ENCODE measurements around the gene KCNT1.

DNA sequence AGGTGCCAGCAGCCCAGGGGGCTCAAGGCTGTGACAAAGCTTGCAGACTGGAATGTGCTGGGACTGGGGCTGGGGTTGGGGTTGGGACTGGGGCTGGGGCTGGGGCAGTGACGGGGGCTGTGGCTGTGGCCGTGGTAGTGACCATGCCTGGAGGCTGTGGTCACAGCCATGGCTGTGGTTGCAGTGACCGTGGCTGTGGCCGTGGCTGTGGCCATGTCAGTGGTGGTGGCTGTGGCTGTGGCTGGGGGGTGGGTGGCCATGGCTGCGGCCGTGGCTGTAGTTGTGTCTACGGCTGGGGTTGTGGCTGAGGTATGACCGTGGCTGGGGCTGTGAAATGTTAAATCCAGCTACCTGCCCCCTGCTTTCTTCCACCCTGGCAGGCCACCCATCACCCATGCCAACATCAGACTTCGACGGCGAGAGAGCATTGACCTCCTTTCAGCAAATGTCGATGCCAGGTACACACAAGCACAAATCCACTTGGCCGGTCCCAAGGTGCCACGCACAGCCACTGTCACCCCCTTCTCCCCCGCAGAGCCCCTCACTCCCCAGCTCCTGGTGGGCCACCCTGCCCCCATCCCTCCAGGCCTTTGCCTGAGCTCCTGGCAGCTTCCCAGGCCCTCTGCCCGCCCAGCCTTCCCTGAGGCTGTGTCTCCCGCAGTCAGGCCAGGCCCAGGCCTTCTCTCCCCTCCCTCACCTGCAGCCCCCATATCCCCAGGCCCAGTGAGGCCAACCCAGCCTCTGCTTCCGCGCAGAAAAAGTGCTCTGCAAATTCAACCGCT lies 23.6 kb upstream of the KCNT1 start:
- TF ChIP-seq, protein P1, sequence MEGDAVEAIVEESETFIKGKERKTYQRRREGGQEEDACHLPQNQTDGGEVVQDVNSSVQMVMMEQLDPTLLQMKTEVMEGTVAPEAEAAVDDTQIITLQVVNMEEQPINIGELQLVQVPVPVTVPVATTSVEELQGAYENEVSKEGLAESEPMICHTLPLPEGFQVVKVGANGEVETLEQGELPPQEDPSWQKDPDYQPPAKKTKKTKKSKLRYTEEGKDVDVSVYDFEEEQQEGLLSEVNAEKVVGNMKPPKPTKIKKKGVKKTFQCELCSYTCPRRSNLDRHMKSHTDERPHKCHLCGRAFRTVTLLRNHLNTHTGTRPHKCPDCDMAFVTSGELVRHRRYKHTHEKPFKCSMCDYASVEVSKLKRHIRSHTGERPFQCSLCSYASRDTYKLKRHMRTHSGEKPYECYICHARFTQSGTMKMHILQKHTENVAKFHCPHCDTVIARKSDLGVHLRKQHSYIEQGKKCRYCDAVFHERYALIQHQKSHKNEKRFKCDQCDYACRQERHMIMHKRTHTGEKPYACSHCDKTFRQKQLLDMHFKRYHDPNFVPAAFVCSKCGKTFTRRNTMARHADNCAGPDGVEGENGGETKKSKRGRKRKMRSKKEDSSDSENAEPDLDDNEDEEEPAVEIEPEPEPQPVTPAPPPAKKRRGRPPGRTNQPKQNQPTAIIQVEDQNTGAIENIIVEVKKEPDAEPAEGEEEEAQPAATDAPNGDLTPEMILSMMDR (IDR thresholded peaks at IDR 0.05; ENCODE audit: low read depth, low read length) = no peak
- no peak for TF ChIP-seq POLR2A (IDR thresholded peaks at IDR 0.05; ENCODE audit: extremely low read depth, insufficient read length)
